ENCODE results near the gene CAMTA1.

CAMTA1 gene

GRCh38 chr1:7256526-7256925 is 471.3 kb downstream of the CAMTA1 start:
- in situ Hi-C loops (cut with MboI; ENCODE audit: low sequenced_read_pairs, unreplicated experiment): no loop called here
- no peak for DNase-seq (ENCODE audit: low spot score)
- TF ChIP-seq CTCF (IDR thresholded peaks at IDR 0.05; ENCODE audit: borderline replicate concordance, control extremely low read depth, extremely low read depth, insufficient read depth, missing control alignments): no peak

- in situ Hi-C loops (cut with MboI; ENCODE audit: low sequenced_read_pairs, unreplicated experiment): no loop called here
- no peak for DNase-seq (ENCODE audit: low spot score)
- TF ChIP-seq CTCF (IDR thresholded peaks at IDR 0.05; ENCODE audit: borderline replicate concordance, control extremely low read depth, extremely low read depth, insufficient read depth, missing control alignments): no peak
Observed at GRCh38 chr1:7257225-7257624, 472.0 kb downstream of the CAMTA1 start.

- no peak for TF ChIP-seq CTCF (IDR thresholded peaks at IDR 0.05; ENCODE audit: borderline replicate concordance, control extremely low read depth, extremely low read depth, insufficient read depth, missing control alignments)
- no peak for DNase-seq (ENCODE audit: low spot score)
- in situ Hi-C loops (cut with MboI; ENCODE audit: low sequenced_read_pairs, unreplicated experiment): no loop called here
Observed at GRCh38 chr1:7258589-7259135, 473.4 kb downstream of the CAMTA1 start.

GRCh38 chr1:7259955-7260354 is 474.7 kb downstream of the CAMTA1 start:
- in situ Hi-C loops (cut with MboI; ENCODE audit: low sequenced_read_pairs, unreplicated experiment): no loop called here
- DNase-seq (ENCODE audit: low spot score): no peak
- no peak for TF ChIP-seq CTCF (IDR thresholded peaks at IDR 0.05; ENCODE audit: borderline replicate concordance, control extremely low read depth, extremely low read depth, insufficient read depth, missing control alignments)

GRCh38 chr1:7261490-7261889 is 476.2 kb downstream of the CAMTA1 start:
- no peak for TF ChIP-seq CTCF (IDR thresholded peaks at IDR 0.05; ENCODE audit: borderline replicate concordance, control extremely low read depth, extremely low read depth, insufficient read depth, missing control alignments)
- in situ Hi-C loops (cut with MboI; ENCODE audit: low sequenced_read_pairs, unreplicated experiment): no loop called here
- no peak for DNase-seq (ENCODE audit: low spot score)

- DNase-seq (ENCODE audit: low spot score): no peak
Observed at GRCh38 chr1:7262611-7263010, 477.4 kb downstream of the CAMTA1 start.

More at GRCh38 chr1:7262611-7263010, 477.4 kb downstream of the CAMTA1 start:
- TF ChIP-seq CTCF (IDR thresholded peaks at IDR 0.05; ENCODE audit: borderline replicate concordance, control extremely low read depth, extremely low read depth, insufficient read depth, missing control alignments): no peak
- in situ Hi-C loops (cut with MboI; ENCODE audit: low sequenced_read_pairs, unreplicated experiment): no loop called here
